H9 (cell line): ENCODE data around the gene NAA10. TPM values are rescaled to one million over a fixed set of nuclear protein-coding genes. Genes with fewer than 3 reads are reported as not detected.

Source experiments
- DNase-seq: peaks from one replicate; pipeline ENCODE4 v3.0.0-alpha.2; 2017
- H2AFZ ChIP-seq: one replicate; pipeline ENCODE4 v1.6.1; 2013; ENCODE audit warnings: mild to moderate bottlenecking, low read length, control low read depth, moderate library complexity
- H2AK5ac ChIP-seq: 2 replicates; pipeline ENCODE4 v1.6.1; 2013; ENCODE audit warnings: low read length, control low read depth, mixed read lengths; ENCODE audit not compliant: insufficient read length
- H2BK120ac ChIP-seq: one replicate; pipeline ENCODE4 v1.6.1; 2013; ENCODE audit warnings: low read depth, mild to moderate bottlenecking, low read length, control low read depth, inconsistent platforms; ENCODE audit not compliant: poor library complexity, severe bottlenecking
- H2BK12ac ChIP-seq: 2 replicates; pipeline ENCODE4 v1.6.1; 2013; ENCODE audit warnings: low read length, control low read depth, mixed read lengths, low read depth; ENCODE audit not compliant: insufficient read length
- H2BK15ac ChIP-seq: 2 replicates; pipeline ENCODE4 v1.6.1; 2013; ENCODE audit warnings: low read depth, low read length, control low read depth
- H2BK20ac ChIP-seq: one replicate; pipeline ENCODE4 v1.6.1; 2013; ENCODE audit warnings: low read depth, mild to moderate bottlenecking, low read length, control low read depth, inconsistent platforms; ENCODE audit not compliant: poor library complexity, severe bottlenecking
- H2BK5ac ChIP-seq: 2 replicates; pipeline ENCODE4 v1.6.1; 2013; ENCODE audit warnings: low read length, control low read depth, mixed read lengths; ENCODE audit not compliant: insufficient read length
- H3K14ac ChIP-seq: 2 replicates; pipeline ENCODE4 v1.6.1; 2013; ENCODE audit warnings: low read length, control low read depth; ENCODE audit not compliant: insufficient read depth
- H3K18ac ChIP-seq: 2 replicates; pipeline ENCODE4 v1.6.1; 2013; ENCODE audit warnings: low read depth, mild to moderate bottlenecking, mixed read lengths, low read length, control low read depth; ENCODE audit not compliant: insufficient read length
- H3K23ac ChIP-seq: 2 replicates; pipeline ENCODE4 v1.6.1; 2013; ENCODE audit warnings: low read length, control low read depth, mixed read lengths, low read depth; ENCODE audit not compliant: insufficient read length
- H3K23me2 ChIP-seq: 2 replicates; pipeline ENCODE4 v1.6.1; 2013; ENCODE audit warnings: low read depth, mild to moderate bottlenecking, mixed read lengths, low read length, control low read depth; ENCODE audit not compliant: insufficient read length, poor library complexity, severe bottlenecking
- H3K27ac ChIP-seq: 2 replicates; pipeline ENCODE4 v1.5.1; 2013; ENCODE audit warnings: low read length, control low read depth, mixed read lengths, low read depth; ENCODE audit not compliant: insufficient read length
- H3K27me3 ChIP-seq: 2 replicates; pipeline ENCODE4 v1.6.1; 2013; ENCODE audit warnings: low read length, control low read depth, inconsistent platforms; ENCODE audit not compliant: insufficient read depth
- H3K4ac ChIP-seq: 2 replicates; pipeline ENCODE4 v1.6.1; 2013; ENCODE audit warnings: low read depth, mild to moderate bottlenecking, control low read depth, inconsistent platforms, low read length, moderate library complexity
- H3K4me1 ChIP-seq: 2 replicates; pipeline ENCODE4 v1.6.1; 2013; ENCODE audit warnings: low read length, control low read depth, inconsistent platforms; ENCODE audit not compliant: insufficient read depth
- H3K4me2 ChIP-seq: 2 replicates; pipeline ENCODE4 v1.6.1; 2013; ENCODE audit warnings: low read length, control low read depth, mixed read lengths; ENCODE audit not compliant: insufficient read length, insufficient read depth
- H3K56ac ChIP-seq: 2 replicates; pipeline ENCODE4 v1.6.1; 2013; ENCODE audit warnings: low read depth, mild to moderate bottlenecking, mixed read lengths, low read length, control low read depth; ENCODE audit not compliant: insufficient read length
- H3K79me1 ChIP-seq: 2 replicates; pipeline ENCODE4 v1.6.1; 2013; ENCODE audit warnings: low read depth, mild to moderate bottlenecking, moderate library complexity, low read length, control low read depth, inconsistent platforms; ENCODE audit not compliant: insufficient read depth, poor library complexity, severe bottlenecking
- H3K79me2 ChIP-seq: 2 replicates; pipeline ENCODE4 v1.6.1; 2013; ENCODE audit warnings: low read length, control low read depth, inconsistent platforms; ENCODE audit not compliant: insufficient read depth
- H3K9ac ChIP-seq: 2 replicates; pipeline ENCODE4 v1.6.1; 2013; ENCODE audit warnings: low read length, control low read depth, mixed read lengths; ENCODE audit not compliant: insufficient read length; ENCODE audit errors: extremely low read depth
- H3K9me3 ChIP-seq: one replicate; pipeline ENCODE4 v1.6.1; 2013; ENCODE audit warnings: low read depth, low read length, inconsistent platforms; ENCODE audit not compliant: control insufficient read depth
- H3T11ph ChIP-seq: one replicate; pipeline ENCODE4 v1.6.1; 2013; ENCODE audit warnings: mild to moderate bottlenecking, low read length, control low read depth, inconsistent platforms
- H4K20me1 ChIP-seq: one replicate; pipeline ENCODE4 v1.6.1; 2013; ENCODE audit not compliant: control insufficient read depth, insufficient read length, insufficient read depth
- H4K5ac ChIP-seq: 2 replicates; pipeline ENCODE4 v1.6.1; 2013; ENCODE audit warnings: low read depth, mild to moderate bottlenecking, mixed read lengths, low read length, control low read depth; ENCODE audit not compliant: insufficient read length
- H4K8ac ChIP-seq: replicated peaks from 2 replicates; pipeline ENCODE4 v1.6.1; 2013; ENCODE audit warnings: low read length, control low read depth, mixed read lengths, low read depth; ENCODE audit not compliant: insufficient read length
- H4K91ac ChIP-seq: 2 replicates; pipeline ENCODE4 v1.6.1; 2013; ENCODE audit warnings: low read depth, mild to moderate bottlenecking, moderate library complexity, mixed read lengths, low read length, control low read depth; ENCODE audit not compliant: insufficient read length
- H3K27ac Mint-ChIP-seq, 3 experiments: 2 replicates in 2 of 3; 3 replicates in 1 of 3; pipeline ENCODE4 v1.8.0; 2020 to 2021; ENCODE audit warnings: mixed read lengths in 3 of 3, mild to moderate bottlenecking in 1 of 3, moderate library complexity in 1 of 3
- H3K27me3 Mint-ChIP-seq: 2 replicates; pipeline ENCODE4 v1.8.0; 2021; ENCODE audit warnings: low read depth, mild to moderate bottlenecking, moderate library complexity, mixed read lengths
- H3K36me3 Mint-ChIP-seq, 3 experiments: 2 replicates in 2 of 3; 3 replicates in 1 of 3; pipeline ENCODE4 v1.8.0; 2020 to 2021; ENCODE audit warnings: low read depth in 3 of 3, mixed read lengths in 3 of 3; ENCODE audit not compliant: insufficient read depth in 1 of 3
- H3K4me1 Mint-ChIP-seq, 2 experiments: 2 replicates each; pipeline ENCODE4 v1.8.0; 2020; ENCODE audit warnings: mixed read lengths in 2 of 2
- H3K4me3 Mint-ChIP-seq, 2 experiments: 2 replicates in 1 of 2; 3 replicates in 1 of 2; pipeline ENCODE4 v1.8.0; 2020 to 2021; ENCODE audit warnings: mild to moderate bottlenecking in 2 of 2, mixed read lengths in 2 of 2, moderate library complexity in 1 of 2
- H3K9me3 Mint-ChIP-seq, 2 experiments: 2 replicates in 1 of 2; 3 replicates in 1 of 2; pipeline ENCODE4 v1.8.0; 2020; ENCODE audit warnings: mild to moderate bottlenecking in 2 of 2, mixed read lengths in 2 of 2, moderate library complexity in 1 of 2
- whole genome bisulfite sequencing: extraction: QIAGEN DNeasy Blood & Tissue Kit; methylation state at CpG from one replicate; pipeline ENCODE4 v1.1.7; 2013; ENCODE audit warnings: missing lambda C conversion rate, low lambda C conversion rate, mixed read lengths; ENCODE audit not compliant: insufficient read length; ENCODE audit errors: extremely low coverage; 5-methylcytosine and 5-hydroxymethylcytosine counted together
- total RNA-seq: library from RNA; stranded (reverse); gene quantifications from 2 replicates; pipeline ENCODE4 v1.2.1, GENCODE V29; 2021
- TF ChIP-seq, protein P1 (sequence below): fragments of 200-600 bp; sonication (generic); conservative IDR thresholded peaks from 3 replicates; pipeline ENCODE4 v1.8.0; 2021; ENCODE audit warnings: antibody characterized with exemption, mild to moderate bottlenecking

The NAA10 gene
- total RNA-seq, 1 experiment from 2014 or later, result 101 TPM

GRCh38 chrX:153939573-153939972, 4.7 kb upstream of the NAA10 start:
- Mint-ChIP-seq H3K36me3 (peaks cover 8 to 16% (median 10%) of the 10 kb centered on the region in 3 experiments; a peak in 6 of 7 replicates), H3K27ac (peak overlapping the region in 2 of 3 experiments; percentile 63 to 87; a peak in 2 of 7 replicates), H3K4me3 (no peak overlapping the region; a peak in 1 of 5 replicates), H3K4me1 (peaks cover 13 to 27% of the 10 kb centered on the region in 2 experiments), H3K27me3 (no peaks in the 10 kb centered on the region), H3K9me3 (peaks cover 44 to 56% of the 10 kb centered on the region in 2 experiments)
- TF ChIP-seq, protein P1, sequence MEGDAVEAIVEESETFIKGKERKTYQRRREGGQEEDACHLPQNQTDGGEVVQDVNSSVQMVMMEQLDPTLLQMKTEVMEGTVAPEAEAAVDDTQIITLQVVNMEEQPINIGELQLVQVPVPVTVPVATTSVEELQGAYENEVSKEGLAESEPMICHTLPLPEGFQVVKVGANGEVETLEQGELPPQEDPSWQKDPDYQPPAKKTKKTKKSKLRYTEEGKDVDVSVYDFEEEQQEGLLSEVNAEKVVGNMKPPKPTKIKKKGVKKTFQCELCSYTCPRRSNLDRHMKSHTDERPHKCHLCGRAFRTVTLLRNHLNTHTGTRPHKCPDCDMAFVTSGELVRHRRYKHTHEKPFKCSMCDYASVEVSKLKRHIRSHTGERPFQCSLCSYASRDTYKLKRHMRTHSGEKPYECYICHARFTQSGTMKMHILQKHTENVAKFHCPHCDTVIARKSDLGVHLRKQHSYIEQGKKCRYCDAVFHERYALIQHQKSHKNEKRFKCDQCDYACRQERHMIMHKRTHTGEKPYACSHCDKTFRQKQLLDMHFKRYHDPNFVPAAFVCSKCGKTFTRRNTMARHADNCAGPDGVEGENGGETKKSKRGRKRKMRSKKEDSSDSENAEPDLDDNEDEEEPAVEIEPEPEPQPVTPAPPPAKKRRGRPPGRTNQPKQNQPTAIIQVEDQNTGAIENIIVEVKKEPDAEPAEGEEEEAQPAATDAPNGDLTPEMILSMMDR, result no peak
- H2BK5ac ChIP-seq, result no peak overlapping the region
- H4K5ac ChIP-seq, result no peak overlapping the region
- H2BK12ac ChIP-seq, result no peak overlapping the region
- H3K79me1 ChIP-seq, result no peaks in the 10 kb centered on the region
- no peak for DNase-seq
- no peaks in the 10 kb centered on the region for H3K27me3 ChIP-seq
- H3K23ac ChIP-seq, result no peak overlapping the region
- H3T11ph ChIP-seq, result no peak overlapping the region
- H3K23me2 ChIP-seq, result no peaks in the 10 kb centered on the region
- no CpG with 5 or more reads among the region's 7 CpGs for WGBS
- H3K4me1 ChIP-seq, result no peaks in the 10 kb centered on the region
- no peak overlapping the region for H2AK5ac ChIP-seq
- H4K91ac ChIP-seq, result no peak overlapping the region
- H3K18ac ChIP-seq, result no peak overlapping the region
- H3K79me2 ChIP-seq, result no peaks in the 10 kb centered on the region
- H3K4ac ChIP-seq, result no peak overlapping the region
- H3K9ac ChIP-seq, result no peak overlapping the region
- H3K4me2 ChIP-seq, result no peak overlapping the region
- H2BK15ac ChIP-seq, result no peak overlapping the region
- H2BK20ac ChIP-seq, result no peak overlapping the region
- no peak overlapping the region for H3K27ac ChIP-seq
- H2AFZ ChIP-seq, result no peak overlapping the region
- H3K9me3 ChIP-seq, result peaks cover 4% of the 10 kb centered on the region
- H3K14ac ChIP-seq, result peak overlapping the region; percentile 50; the same call in 1 of the 2 replicates
- no peaks in the 10 kb centered on the region for H4K20me1 ChIP-seq
- no peak overlapping the region for H3K56ac ChIP-seq
- no peak overlapping the region for H4K8ac ChIP-seq
- H2BK120ac ChIP-seq, result no peak overlapping the region
